WTC11 (cell line): ENCODE data around the gene RANBP10. TPM values are rescaled to one million over a fixed set of nuclear protein-coding genes. Genes with fewer than 3 reads are reported as not detected.

Experiments used
- ATAC-seq: fragments of 200-7000 bp; cut with Tn5 transposase; 2 replicates; pipeline ENCODE4 v1.10.0; 2021; ENCODE audit warnings: mild to moderate bottlenecking, moderate library complexity
- CTCF ChIA-PET: fragments of 300-600 bp; sonication (Branson Sonifier 250); formaldehyde crosslinking; loops from one replicate; lab custom pipeline; 2021; ENCODE audit warnings: antibody characterized with exemption; lab: Charles Lee
- POLR2A ChIA-PET: fragments of 350-600 bp; sonication (Branson Sonifier 250); formaldehyde crosslinking; loops from one replicate; lab custom pipeline; 2021; ENCODE audit warnings: antibody characterized with exemption; lab: Charles Lee
- DNase-seq: peaks from one replicate; pipeline ENCODE4 v3.0.0; 2021; ENCODE audit warnings: low spot score
- H3K27ac Mint-ChIP-seq: 2 replicates; pipeline ENCODE4 v1.8.0; 2021; ENCODE audit warnings: mixed read lengths
- H3K27me3 Mint-ChIP-seq: 2 replicates; pipeline ENCODE4 v1.8.0; 2021; ENCODE audit warnings: low read depth, mild to moderate bottlenecking, moderate library complexity, mixed read lengths
- H3K36me3 Mint-ChIP-seq: 2 replicates; pipeline ENCODE4 v1.8.0; 2021; ENCODE audit warnings: mixed read lengths
- H3K4me1 Mint-ChIP-seq: 2 replicates; pipeline ENCODE4 v1.8.0; 2022; ENCODE audit warnings: mixed read lengths
- H3K4me3 Mint-ChIP-seq: 2 replicates; pipeline ENCODE4 v1.8.0; 2021; ENCODE audit warnings: mild to moderate bottlenecking, moderate library complexity, mixed read lengths
- H3K9me3 Mint-ChIP-seq: 2 replicates; pipeline ENCODE4 v1.8.0; 2021; ENCODE audit warnings: mixed read lengths
- CBFB ChIP-seq: sonication (generic); formaldehyde crosslinking; IDR thresholded peaks from 2 replicates; pipeline ENCODE4 v1.8.1; 2022; ENCODE audit warnings: mild to moderate bottlenecking, low read depth, missing genetic modification reagents
- ELF4 ChIP-seq: sonication (generic); formaldehyde crosslinking; IDR thresholded peaks from 2 replicates; pipeline ENCODE4 v1.8.1; 2022; ENCODE audit warnings: low read depth, mild to moderate bottlenecking, moderate library complexity, missing genetic modification reagents
- ETV6 ChIP-seq: sonication (generic); formaldehyde crosslinking; IDR thresholded peaks from 2 replicates; pipeline ENCODE4 v1.8.1; 2022; ENCODE audit warnings: mild to moderate bottlenecking, missing genetic modification reagents
- GRHL2 ChIP-seq: fragments of 250-450 bp; sonication (Bioruptor Pico); IDR thresholded peaks from 2 replicates; pipeline ENCODE4 v1.8.0; 2022; ENCODE audit warnings: mild to moderate bottlenecking, moderate library complexity; ENCODE audit not compliant: insufficient replicate concordance, severe bottlenecking
- NR3C1 ChIP-seq: sonication (generic); formaldehyde crosslinking; conservative IDR thresholded peaks from 2 replicates; pipeline ENCODE4 v1.8.1; 2023; ENCODE audit warnings: low read depth, mild to moderate bottlenecking, missing genetic modification reagents
- TCF7 ChIP-seq: sonication (generic); formaldehyde crosslinking; IDR thresholded peaks from 2 replicates; pipeline ENCODE4 v1.8.0; 2022; ENCODE audit warnings: mild to moderate bottlenecking, low read depth, missing genetic modification reagents, moderate library complexity
- TEAD4 ChIP-seq: sonication (generic); formaldehyde crosslinking; IDR thresholded peaks from 2 replicates; pipeline ENCODE4 v1.8.0; 2022; ENCODE audit warnings: mild to moderate bottlenecking, missing genetic modification reagents
- TP53 ChIP-seq: sonication (generic); formaldehyde crosslinking; IDR thresholded peaks from 2 replicates; pipeline ENCODE4 v1.8.1; 2023; ENCODE audit warnings: mild to moderate bottlenecking, missing genetic modification reagents
- ZNF121 ChIP-seq: sonication (generic); formaldehyde crosslinking; IDR thresholded peaks from 2 replicates; pipeline ENCODE4 v1.8.0; 2023; ENCODE audit warnings: missing genetic modification reagents
- ZNF138 ChIP-seq: sonication (generic); formaldehyde crosslinking; conservative IDR thresholded peaks from 2 replicates; pipeline ENCODE4 v1.8.1; 2022; ENCODE audit warnings: mild to moderate bottlenecking, moderate library complexity, missing genetic modification reagents
- ZNF219 ChIP-seq: sonication (generic); formaldehyde crosslinking; IDR thresholded peaks from 2 replicates; pipeline ENCODE4 v1.8.0; 2023; ENCODE audit warnings: missing genetic modification reagents, mild to moderate bottlenecking, borderline replicate concordance
- total RNA-seq: library from RNA; stranded (reverse); gene quantifications from 3 replicates; pipeline ENCODE4 v1.2.3, GENCODE V29; 2021
- TF ChIP-seq, protein P1 (sequence below): fragments of 250-450 bp; sonication (Bioruptor Pico); IDR thresholded peaks from 2 replicates; pipeline ENCODE4 v2.1.2; 2022; ENCODE audit warnings: mild to moderate bottlenecking, moderate library complexity
- TF ChIP-seq, protein P2 (sequence below): sonication (generic); formaldehyde crosslinking; IDR thresholded peaks from 2 replicates; pipeline ENCODE4 v1.8.1; 2023; ENCODE audit warnings: mild to moderate bottlenecking, missing genetic modification reagents, moderate library complexity
- TF ChIP-seq, protein P3 (sequence below): sonication (generic); formaldehyde crosslinking; IDR thresholded peaks from 2 replicates; pipeline ENCODE4 v1.8.1; 2022; ENCODE audit warnings: low read depth, mild to moderate bottlenecking, moderate library complexity, missing genetic modification reagents, borderline replicate concordance
- TF ChIP-seq, protein P4 (sequence below): sonication (generic); formaldehyde crosslinking; IDR thresholded peaks from 2 replicates; pipeline ENCODE4 v1.8.0; 2022; ENCODE audit warnings: mild to moderate bottlenecking, missing genetic modification reagents
- TF ChIP-seq, protein P5 (sequence below): fragments of 250-450 bp; sonication (Bioruptor Pico); IDR thresholded peaks from 2 replicates; pipeline ENCODE4 v1.8.0; 2021; ENCODE audit warnings: mild to moderate bottlenecking
- TF ChIP-seq, protein P6 (sequence below): fragments of 250-450 bp; sonication (Bioruptor Pico); IDR thresholded peaks from 2 replicates; pipeline ENCODE4 v1.9.0; 2021; ENCODE audit warnings: mild to moderate bottlenecking
- TF ChIP-seq, protein P7 (sequence below): sonication (generic); formaldehyde crosslinking; conservative IDR thresholded peaks from 2 replicates; pipeline ENCODE4 v1.8.1; 2023; ENCODE audit warnings: mild to moderate bottlenecking, low read depth, missing genetic modification reagents, moderate library complexity
- TF ChIP-seq, protein P8 (sequence below): sonication (generic); formaldehyde crosslinking; IDR thresholded peaks from 2 replicates; pipeline ENCODE4 v1.8.1; 2022; ENCODE audit warnings: missing genetic modification reagents, borderline replicate concordance
- TF ChIP-seq, protein P9 (sequence below): sonication (generic); formaldehyde crosslinking; IDR thresholded peaks from 2 replicates; pipeline ENCODE4 v1.8.0; 2022; ENCODE audit warnings: missing genetic modification reagents

Gene RANBP10
- total RNA-seq, 1 experiment from 2014 or later = 14.0 TPM

DNA sequence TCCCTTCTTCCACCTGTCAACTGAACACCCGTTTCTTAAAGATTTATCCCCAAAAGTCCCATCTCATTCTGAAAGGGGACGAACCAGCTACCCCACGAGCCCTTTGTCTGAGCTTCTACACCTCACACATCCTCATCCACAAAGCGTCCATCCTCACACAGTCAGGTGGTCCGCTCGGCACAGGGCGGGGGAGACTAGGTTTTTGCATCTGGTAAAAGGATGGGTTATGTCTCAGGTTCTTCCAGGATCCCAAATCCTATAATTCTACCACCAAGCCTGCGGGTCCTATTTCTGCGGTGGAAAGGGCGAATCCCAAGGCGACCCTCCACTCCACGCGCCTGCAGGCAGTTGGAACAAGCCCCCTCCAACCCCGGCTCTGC is 87.7 kb downstream of the RANBP10 start:
- peak overlapping the region; percentile 91 for H3K4me3 Mint-ChIP-seq
- H3K9me3 Mint-ChIP-seq = no peaks in the 10 kb centered on the region
- ATAC-seq (peak; percentile 45), DNase-seq (no peak)
- H3K36me3 Mint-ChIP-seq = no peaks in the 10 kb centered on the region
- ChIA-PET CTCF (interaction anchor here (1.0 to 3.7 kb wide), 10 partner anchors 46 to 237 kb away, joined by 3 to 18 read pairs (median 8); partner anchors contain the start of genes ATP6V0D1, C16orf86, CTCF and ENKD1), POLR2A (interaction anchor here (1.0 to 1.3 kb wide), 2 partner anchors 88 to 98 kb away, joined by 7 to 11 read pairs; partner anchors contain the start of genes RANBP10 and TSNAXIP1)
- TF ChIP-seq CBFB (CRISPR knock-in tag) = no peak
- no peak for TF ChIP-seq TP53
- TF ChIP-seq, protein P1, sequence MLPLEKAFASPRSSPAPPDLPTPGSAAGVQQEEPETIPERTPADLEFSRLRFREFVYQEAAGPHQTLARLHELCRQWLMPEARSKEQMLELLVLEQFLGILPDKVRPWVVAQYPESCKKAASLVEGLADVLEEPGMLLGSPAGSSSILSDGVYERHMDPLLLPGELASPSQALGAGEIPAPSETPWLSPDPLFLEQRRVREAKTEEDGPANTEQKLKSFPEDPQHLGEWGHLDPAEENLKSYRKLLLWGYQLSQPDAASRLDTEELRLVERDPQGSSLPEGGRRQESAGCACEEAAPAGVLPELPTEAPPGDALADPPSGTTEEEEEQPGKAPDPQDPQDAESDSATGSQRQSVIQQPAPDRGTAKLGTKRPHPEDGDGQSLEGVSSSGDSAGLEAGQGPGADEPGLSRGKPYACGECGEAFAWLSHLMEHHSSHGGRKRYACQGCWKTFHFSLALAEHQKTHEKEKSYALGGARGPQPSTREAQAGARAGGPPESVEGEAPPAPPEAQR (CRISPR knock-in tag) = no peak
- TF ChIP-seq TEAD4 (CRISPR knock-in tag) = no peak
- TF ChIP-seq NR3C1 (CRISPR knock-in tag) = no peak
- no peak for TF ChIP-seq ETV6
- TF ChIP-seq, protein P2, sequence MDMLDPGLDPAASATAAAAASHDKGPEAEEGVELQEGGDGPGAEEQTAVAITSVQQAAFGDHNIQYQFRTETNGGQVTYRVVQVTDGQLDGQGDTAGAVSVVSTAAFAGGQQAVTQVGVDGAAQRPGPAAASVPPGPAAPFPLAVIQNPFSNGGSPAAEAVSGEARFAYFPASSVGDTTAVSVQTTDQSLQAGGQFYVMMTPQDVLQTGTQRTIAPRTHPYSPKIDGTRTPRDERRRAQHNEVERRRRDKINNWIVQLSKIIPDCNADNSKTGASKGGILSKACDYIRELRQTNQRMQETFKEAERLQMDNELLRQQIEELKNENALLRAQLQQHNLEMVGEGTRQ (CRISPR knock-in tag) = 0 out of 2 replicates have a peak, but pooled peaks have one; percentile 10
- TF ChIP-seq, protein P3, sequence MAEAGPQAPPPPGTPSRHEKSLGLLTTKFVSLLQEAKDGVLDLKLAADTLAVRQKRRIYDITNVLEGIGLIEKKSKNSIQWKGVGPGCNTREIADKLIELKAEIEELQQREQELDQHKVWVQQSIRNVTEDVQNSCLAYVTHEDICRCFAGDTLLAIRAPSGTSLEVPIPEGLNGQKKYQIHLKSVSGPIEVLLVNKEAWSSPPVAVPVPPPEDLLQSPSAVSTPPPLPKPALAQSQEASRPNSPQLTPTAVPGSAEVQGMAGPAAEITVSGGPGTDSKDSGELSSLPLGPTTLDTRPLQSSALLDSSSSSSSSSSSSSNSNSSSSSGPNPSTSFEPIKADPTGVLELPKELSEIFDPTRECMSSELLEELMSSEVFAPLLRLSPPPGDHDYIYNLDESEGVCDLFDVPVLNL = no peak
- peaks cover 26% of the 10 kb centered on the region for H3K4me1 Mint-ChIP-seq
- peak overlapping the region; percentile 73; the same call in 1 of the 2 replicates for H3K27ac Mint-ChIP-seq
- H3K27me3 Mint-ChIP-seq = no peaks in the 10 kb centered on the region

DNA sequence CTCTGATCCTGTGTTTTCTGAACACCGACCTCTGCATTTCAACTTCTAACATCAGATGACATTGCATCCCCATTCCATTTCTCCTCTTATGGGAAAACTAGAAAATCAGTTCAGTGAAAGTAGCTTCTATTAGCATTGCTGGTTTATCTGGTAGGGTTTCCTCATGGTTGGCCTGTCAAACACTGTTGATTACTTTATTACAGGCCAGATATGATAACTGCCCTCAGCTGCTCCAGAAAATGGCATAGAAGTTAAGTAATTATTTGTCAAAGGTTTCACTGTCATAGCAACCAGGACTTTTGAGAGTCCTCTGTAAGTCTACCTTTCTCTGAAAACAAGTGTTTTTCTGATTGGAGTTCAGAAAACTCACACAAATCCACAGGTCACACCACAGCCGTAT is 90.3 kb downstream of the RANBP10 start:
- ChIA-PET CTCF (interaction anchor here (1.1 kb wide), 1 partner anchor 43 kb away, joined by 4 read pairs; no protein-coding TSS in a partner anchor), POLR2A (no interaction called here)
- no peak overlapping the region for H3K27ac Mint-ChIP-seq
- DNase-seq (no peak), ATAC-seq (no peak)
- peaks cover 33% of the 10 kb centered on the region for H3K4me1 Mint-ChIP-seq
- peaks cover 5% of the 10 kb centered on the region; the same call in 1 of the 2 replicates for H3K36me3 Mint-ChIP-seq
- no peak overlapping the region for H3K4me3 Mint-ChIP-seq
- H3K27me3 Mint-ChIP-seq = no peaks in the 10 kb centered on the region
- H3K9me3 Mint-ChIP-seq = no peaks in the 10 kb centered on the region
- TF ChIP-seq GRHL2 (CRISPR knock-in tag) = no peak
- TF ChIP-seq ELF4 = no peak
- TF ChIP-seq ZNF138 (CRISPR knock-in tag) = no peak
- TF ChIP-seq TCF7 (CRISPR knock-in tag) = no peak
- TF ChIP-seq, protein P4, sequence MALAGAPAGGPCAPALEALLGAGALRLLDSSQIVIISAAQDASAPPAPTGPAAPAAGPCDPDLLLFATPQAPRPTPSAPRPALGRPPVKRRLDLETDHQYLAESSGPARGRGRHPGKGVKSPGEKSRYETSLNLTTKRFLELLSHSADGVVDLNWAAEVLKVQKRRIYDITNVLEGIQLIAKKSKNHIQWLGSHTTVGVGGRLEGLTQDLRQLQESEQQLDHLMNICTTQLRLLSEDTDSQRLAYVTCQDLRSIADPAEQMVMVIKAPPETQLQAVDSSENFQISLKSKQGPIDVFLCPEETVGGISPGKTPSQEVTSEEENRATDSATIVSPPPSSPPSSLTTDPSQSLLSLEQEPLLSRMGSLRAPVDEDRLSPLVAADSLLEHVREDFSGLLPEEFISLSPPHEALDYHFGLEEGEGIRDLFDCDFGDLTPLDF (CRISPR knock-in tag) = no peak
- TF ChIP-seq ZNF121 (CRISPR knock-in tag) = no peak
- TF ChIP-seq, protein P5, sequence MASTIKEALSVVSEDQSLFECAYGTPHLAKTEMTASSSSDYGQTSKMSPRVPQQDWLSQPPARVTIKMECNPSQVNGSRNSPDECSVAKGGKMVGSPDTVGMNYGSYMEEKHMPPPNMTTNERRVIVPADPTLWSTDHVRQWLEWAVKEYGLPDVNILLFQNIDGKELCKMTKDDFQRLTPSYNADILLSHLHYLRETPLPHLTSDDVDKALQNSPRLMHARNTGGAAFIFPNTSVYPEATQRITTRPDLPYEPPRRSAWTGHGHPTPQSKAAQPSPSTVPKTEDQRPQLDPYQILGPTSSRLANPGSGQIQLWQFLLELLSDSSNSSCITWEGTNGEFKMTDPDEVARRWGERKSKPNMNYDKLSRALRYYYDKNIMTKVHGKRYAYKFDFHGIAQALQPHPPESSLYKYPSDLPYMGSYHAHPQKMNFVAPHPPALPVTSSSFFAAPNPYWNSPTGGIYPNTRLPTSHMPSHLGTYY (CRISPR knock-in tag) = no peak
- TF ChIP-seq, protein P6, sequence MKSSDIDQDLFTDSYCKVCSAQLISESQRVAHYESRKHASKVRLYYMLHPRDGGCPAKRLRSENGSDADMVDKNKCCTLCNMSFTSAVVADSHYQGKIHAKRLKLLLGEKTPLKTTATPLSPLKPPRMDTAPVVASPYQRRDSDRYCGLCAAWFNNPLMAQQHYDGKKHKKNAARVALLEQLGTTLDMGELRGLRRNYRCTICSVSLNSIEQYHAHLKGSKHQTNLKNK (CRISPR knock-in tag) = no peak
- TF ChIP-seq, protein P7, sequence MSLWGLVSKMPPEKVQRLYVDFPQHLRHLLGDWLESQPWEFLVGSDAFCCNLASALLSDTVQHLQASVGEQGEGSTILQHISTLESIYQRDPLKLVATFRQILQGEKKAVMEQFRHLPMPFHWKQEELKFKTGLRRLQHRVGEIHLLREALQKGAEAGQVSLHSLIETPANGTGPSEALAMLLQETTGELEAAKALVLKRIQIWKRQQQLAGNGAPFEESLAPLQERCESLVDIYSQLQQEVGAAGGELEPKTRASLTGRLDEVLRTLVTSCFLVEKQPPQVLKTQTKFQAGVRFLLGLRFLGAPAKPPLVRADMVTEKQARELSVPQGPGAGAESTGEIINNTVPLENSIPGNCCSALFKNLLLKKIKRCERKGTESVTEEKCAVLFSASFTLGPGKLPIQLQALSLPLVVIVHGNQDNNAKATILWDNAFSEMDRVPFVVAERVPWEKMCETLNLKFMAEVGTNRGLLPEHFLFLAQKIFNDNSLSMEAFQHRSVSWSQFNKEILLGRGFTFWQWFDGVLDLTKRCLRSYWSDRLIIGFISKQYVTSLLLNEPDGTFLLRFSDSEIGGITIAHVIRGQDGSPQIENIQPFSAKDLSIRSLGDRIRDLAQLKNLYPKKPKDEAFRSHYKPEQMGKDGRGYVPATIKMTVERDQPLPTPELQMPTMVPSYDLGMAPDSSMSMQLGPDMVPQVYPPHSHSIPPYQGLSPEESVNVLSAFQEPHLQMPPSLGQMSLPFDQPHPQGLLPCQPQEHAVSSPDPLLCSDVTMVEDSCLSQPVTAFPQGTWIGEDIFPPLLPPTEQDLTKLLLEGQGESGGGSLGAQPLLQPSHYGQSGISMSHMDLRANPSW (CRISPR knock-in tag) = no peak
- TF ChIP-seq, protein P8, sequence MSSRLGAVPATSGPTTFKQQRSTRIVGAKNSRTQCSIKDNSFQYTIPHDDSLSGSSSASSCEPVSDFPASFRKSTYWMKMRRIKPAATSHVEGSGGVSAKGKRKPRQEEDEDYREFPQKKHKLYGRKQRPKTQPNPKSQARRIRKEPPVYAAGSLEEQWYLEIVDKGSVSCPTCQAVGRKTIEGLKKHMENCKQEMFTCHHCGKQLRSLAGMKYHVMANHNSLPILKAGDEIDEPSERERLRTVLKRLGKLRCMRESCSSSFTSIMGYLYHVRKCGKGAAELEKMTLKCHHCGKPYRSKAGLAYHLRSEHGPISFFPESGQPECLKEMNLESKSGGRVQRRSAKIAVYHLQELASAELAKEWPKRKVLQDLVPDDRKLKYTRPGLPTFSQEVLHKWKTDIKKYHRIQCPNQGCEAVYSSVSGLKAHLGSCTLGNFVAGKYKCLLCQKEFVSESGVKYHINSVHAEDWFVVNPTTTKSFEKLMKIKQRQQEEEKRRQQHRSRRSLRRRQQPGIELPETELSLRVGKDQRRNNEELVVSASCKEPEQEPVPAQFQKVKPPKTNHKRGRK = no peak
- TF ChIP-seq ZNF219 (CRISPR knock-in tag) = no peak
- TF ChIP-seq, protein P9, sequence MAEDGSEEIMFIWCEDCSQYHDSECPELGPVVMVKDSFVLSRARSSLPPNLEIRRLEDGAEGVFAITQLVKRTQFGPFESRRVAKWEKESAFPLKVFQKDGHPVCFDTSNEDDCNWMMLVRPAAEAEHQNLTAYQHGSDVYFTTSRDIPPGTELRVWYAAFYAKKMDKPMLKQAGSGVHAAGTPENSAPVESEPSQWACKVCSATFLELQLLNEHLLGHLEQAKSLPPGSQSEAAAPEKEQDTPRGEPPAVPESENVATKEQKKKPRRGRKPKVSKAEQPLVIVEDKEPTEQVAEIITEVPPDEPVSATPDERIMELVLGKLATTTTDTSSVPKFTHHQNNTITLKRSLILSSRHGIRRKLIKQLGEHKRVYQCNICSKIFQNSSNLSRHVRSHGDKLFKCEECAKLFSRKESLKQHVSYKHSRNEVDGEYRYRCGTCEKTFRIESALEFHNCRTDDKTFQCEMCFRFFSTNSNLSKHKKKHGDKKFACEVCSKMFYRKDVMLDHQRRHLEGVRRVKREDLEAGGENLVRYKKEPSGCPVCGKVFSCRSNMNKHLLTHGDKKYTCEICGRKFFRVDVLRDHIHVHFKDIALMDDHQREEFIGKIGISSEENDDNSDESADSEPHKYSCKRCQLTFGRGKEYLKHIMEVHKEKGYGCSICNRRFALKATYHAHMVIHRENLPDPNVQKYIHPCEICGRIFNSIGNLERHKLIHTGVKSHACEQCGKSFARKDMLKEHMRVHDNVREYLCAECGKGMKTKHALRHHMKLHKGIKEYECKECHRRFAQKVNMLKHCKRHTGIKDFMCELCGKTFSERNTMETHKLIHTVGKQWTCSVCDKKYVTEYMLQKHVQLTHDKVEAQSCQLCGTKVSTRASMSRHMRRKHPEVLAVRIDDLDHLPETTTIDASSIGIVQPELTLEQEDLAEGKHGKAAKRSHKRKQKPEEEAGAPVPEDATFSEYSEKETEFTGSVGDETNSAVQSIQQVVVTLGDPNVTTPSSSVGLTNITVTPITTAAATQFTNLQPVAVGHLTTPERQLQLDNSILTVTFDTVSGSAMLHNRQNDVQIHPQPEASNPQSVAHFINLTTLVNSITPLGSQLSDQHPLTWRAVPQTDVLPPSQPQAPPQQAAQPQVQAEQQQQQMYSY (CRISPR knock-in tag) = no peak
